Tibial nerve (tissue), 4 donors: ENCODE data around the gene EGFLAM. TPM values are rescaled to one million over a fixed set of nuclear protein-coding genes. Genes with fewer than 3 reads are reported as not detected.
A peak's percentile ranks its signal among the peaks of the same experiment; 100 is the strongest.

ENCODE experiments used
- DNase-seq, 2 donors: peaks; one replicate each; pipeline ENCODE4 v3.0.0-alpha.2; 2019; ENCODE audit warnings: low spot score in 2 of 2
- H3K27ac ChIP-seq, 4 donors: fragments of 200-600 bp; sonication (generic) in 3 of 4; one replicate each; pipeline ENCODE4 v1.5.1; 2017 to 2019; ENCODE audit warnings: mild to moderate bottlenecking in 1 of 4
- H3K27me3 ChIP-seq, 2 donors: fragments of 200-600 bp; sonication (generic) in 1 of 2; one replicate each; pipeline versions ENCODE4 v1.5.1 to v1.6.0; 2017 to 2019
- H3K36me3 ChIP-seq, 3 donors: fragments of 200-600 bp; sonication (generic); one replicate each; pipeline ENCODE4 v1.5.1; 2018 to 2019
- H3K4me1 ChIP-seq, 4 donors: fragments of 200-600 bp; sonication (generic) in 3 of 4; one replicate each; pipeline ENCODE4 v1.5.1; 2017 to 2019
- H3K4me3 ChIP-seq, 4 donors: fragments of 200-600 bp; sonication (generic) in 3 of 4; one replicate each; pipeline ENCODE4 v1.5.1; 2017 to 2019; ENCODE audit warnings: mild to moderate bottlenecking in 1 of 4, moderate library complexity in 1 of 4
- H3K9me3 ChIP-seq, 4 donors: fragments of 200-600 bp; sonication (generic) in 3 of 4; one replicate each; pipeline ENCODE4 v1.5.1; 2017 to 2019
- EP300 ChIP-seq, 2 donors: sonication (generic); formaldehyde crosslinking; IDR thresholded peaks; one replicate each; pipeline ENCODE4 v1.6.1; 2017; ENCODE audit warnings: antibody characterized with exemption in 2 of 2, mild to moderate bottlenecking in 1 of 2
- POLR2A ChIP-seq, 2 donors: fragments of 450-650 bp; IDR thresholded peaks; one replicate each; pipeline ENCODE4 v1.6.1; 2017; ENCODE audit warnings: antibody characterized with exemption in 2 of 2, mild to moderate bottlenecking in 2 of 2, moderate library complexity in 2 of 2
- WGBS, 2 donors: methylation state at CpG; one replicate each; pipeline ENCODE4 v1.1.5; 2018; 5-methylcytosine and 5-hydroxymethylcytosine counted together
- total RNA-seq, 4 donors: library from RNA; depleted of rRNA; stranded (reverse); fragments of >200 nt; gene quantifications; one replicate each; pipeline ENCODE4 v1.1.0, GENCODE V29; 2016
- TF ChIP-seq, protein P1 (sequence below), 5 experiments: fragments of 200-600 bp in 3 of 5; fragments of 450-650 bp in 2 of 5; sonication (generic) in 3 of 5; IDR thresholded peaks; one replicate each; pipeline ENCODE4 v1.5.1; 2016 to 2019; ENCODE audit warnings: antibody characterized with exemption in 5 of 5, mild to moderate bottlenecking in 3 of 5, moderate library complexity in 2 of 5

Gene EGFLAM
- total RNA-seq, 4 donors from 2014 or later, result 18.4 to 64.5 (median 51.1) TPM

- 94 to 97% methylated on average over 1 of the region's 1 CpG for WGBS, 2 donors
- H3K27me3 ChIP-seq, result peaks cover 0 to 24% of the 10 kb centered on the region in 2 donors
- no peak for TF ChIP-seq POLR2A (IDR thresholded peaks at IDR 0.05)
- TF ChIP-seq EP300 (IDR thresholded peaks at IDR 0.05), result no peak
- TF ChIP-seq, protein P1, sequence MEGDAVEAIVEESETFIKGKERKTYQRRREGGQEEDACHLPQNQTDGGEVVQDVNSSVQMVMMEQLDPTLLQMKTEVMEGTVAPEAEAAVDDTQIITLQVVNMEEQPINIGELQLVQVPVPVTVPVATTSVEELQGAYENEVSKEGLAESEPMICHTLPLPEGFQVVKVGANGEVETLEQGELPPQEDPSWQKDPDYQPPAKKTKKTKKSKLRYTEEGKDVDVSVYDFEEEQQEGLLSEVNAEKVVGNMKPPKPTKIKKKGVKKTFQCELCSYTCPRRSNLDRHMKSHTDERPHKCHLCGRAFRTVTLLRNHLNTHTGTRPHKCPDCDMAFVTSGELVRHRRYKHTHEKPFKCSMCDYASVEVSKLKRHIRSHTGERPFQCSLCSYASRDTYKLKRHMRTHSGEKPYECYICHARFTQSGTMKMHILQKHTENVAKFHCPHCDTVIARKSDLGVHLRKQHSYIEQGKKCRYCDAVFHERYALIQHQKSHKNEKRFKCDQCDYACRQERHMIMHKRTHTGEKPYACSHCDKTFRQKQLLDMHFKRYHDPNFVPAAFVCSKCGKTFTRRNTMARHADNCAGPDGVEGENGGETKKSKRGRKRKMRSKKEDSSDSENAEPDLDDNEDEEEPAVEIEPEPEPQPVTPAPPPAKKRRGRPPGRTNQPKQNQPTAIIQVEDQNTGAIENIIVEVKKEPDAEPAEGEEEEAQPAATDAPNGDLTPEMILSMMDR (IDR thresholded peaks at IDR 0.05), result no peak
- no peak for DNase-seq
- H3K36me3 ChIP-seq, result no peaks in the 10 kb centered on the region
- peaks cover 0 to 3% (median 0%) of the 10 kb centered on the region in 4 donors for H3K9me3 ChIP-seq
- H3K27ac ChIP-seq, result no peak overlapping the region
- H3K4me1 ChIP-seq, result peaks cover 0 to 22% (median 5%) of the 10 kb centered on the region in 4 donors
- no peak overlapping the region for H3K4me3 ChIP-seq
Observed at GRCh38 chr5:38253759-38254158, 4.6 kb upstream of the EGFLAM start.

GRCh38 chr5:38257308-38258041, 884 bp upstream of the EGFLAM start:
- H3K36me3 ChIP-seq, result no peaks in the 10 kb centered on the region
- peaks cover 0 to 24% of the 10 kb centered on the region in 2 donors for H3K27me3 ChIP-seq
- peaks cover 0 to 3% (median 0%) of the 10 kb centered on the region in 4 donors for H3K9me3 ChIP-seq
- H3K27ac ChIP-seq, result peak overlapping the region in 2 of 4 donors; percentile 21 to 80
- TF ChIP-seq, protein P1 (IDR thresholded peaks at IDR 0.05), result no peak
- TF ChIP-seq POLR2A (IDR thresholded peaks at IDR 0.05) (no peak), EP300 (IDR thresholded peaks at IDR 0.05) (no peak)
- 3 to 7% methylated on average over 42 of the region's 42 CpGs for WGBS, 2 donors
- H3K4me1 ChIP-seq, result peaks cover 0 to 26% (median 5%) of the 10 kb centered on the region in 4 donors
- no peak for DNase-seq
- H3K4me3 ChIP-seq, result peak overlapping the region; percentile 29 to 74 (median 55)

DNA sequence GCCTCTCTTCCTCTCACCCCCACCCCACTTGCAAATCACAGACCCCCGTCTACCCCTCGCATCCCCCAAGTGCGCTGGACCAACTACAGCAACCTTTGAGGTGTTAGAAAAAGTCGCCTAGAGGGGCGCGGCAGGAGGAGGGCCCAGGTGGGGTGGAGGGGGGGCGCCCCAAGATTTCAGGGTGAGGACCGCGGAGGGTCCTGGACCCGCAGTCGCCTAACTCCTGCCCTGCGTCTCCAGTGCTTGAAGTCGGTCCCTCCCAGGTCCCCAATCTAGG, 379 bp upstream of the EGFLAM start:
- peak overlapping the region; percentile 29 to 74 (median 55) for H3K4me3 ChIP-seq
- no peaks in the 10 kb centered on the region for H3K36me3 ChIP-seq
- TF ChIP-seq, protein P1 (IDR thresholded peaks at IDR 0.05), result no peak
- TF ChIP-seq POLR2A (IDR thresholded peaks at IDR 0.05) (no peak), EP300 (IDR thresholded peaks at IDR 0.05) (no peak)
- peaks cover 0 to 26% (median 5%) of the 10 kb centered on the region in 4 donors for H3K4me1 ChIP-seq
- peak overlapping the region in 3 of 4 donors; percentile 1 to 80 (median 21) for H3K27ac ChIP-seq
- 1 to 3% methylated on average over 11 to 13 of the region's 13 CpGs for whole genome bisulfite sequencing, 2 donors
- peaks cover 0 to 24% of the 10 kb centered on the region in 2 donors for H3K27me3 ChIP-seq
- DNase-seq, result no peak
- peaks cover 0 to 3% (median 0%) of the 10 kb centered on the region in 4 donors for H3K9me3 ChIP-seq

GRCh38 chr5:38259062-38259808, 876 bp downstream of the EGFLAM start:
- DNase-seq, result no peak
- Histone ChIP-seq H3K4me3 (peak overlapping the region; percentile 29 to 74 (median 55)), H3K4me1 (peaks cover 0 to 26% (median 5%) of the 10 kb centered on the region in 4 donors), H3K27me3 (peaks cover 0 to 19% of the 10 kb centered on the region in 2 donors), H3K36me3 (no peaks in the 10 kb centered on the region), H3K9me3 (no peaks in the 10 kb centered on the region), H3K27ac (peak overlapping the region in 2 of 4 donors; percentile 50 to 80)
- 9 to 17% methylated on average over 13 of the region's 13 CpGs for WGBS, 2 donors
- no peak for TF ChIP-seq EP300 (IDR thresholded peaks at IDR 0.05)
- TF ChIP-seq, protein P1 (IDR thresholded peaks at IDR 0.05), result no peak

DNA sequence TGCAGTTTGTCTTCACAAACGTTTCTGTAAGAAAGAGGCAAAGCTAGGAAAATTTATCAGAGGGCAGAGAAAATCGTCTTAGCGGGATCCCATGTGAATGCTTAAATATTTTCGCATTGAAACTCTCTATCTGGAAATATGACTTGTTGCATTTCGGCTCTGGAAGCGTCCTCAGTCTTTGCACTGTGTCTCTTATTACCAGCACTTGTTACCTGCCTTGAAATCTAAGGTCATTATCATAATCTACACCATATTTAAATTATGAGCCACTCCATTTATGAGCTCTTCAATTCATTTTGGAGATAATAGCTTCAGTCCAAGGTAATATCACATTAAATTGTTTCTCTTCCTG, 1.4 kb downstream of the EGFLAM start:
- Histone ChIP-seq H3K27me3 (peaks cover 0 to 19% of the 10 kb centered on the region in 2 donors), H3K4me1 (peaks cover 0 to 26% (median 5%) of the 10 kb centered on the region in 4 donors), H3K9me3 (no peaks in the 10 kb centered on the region), H3K4me3 (no peak overlapping the region), H3K36me3 (no peaks in the 10 kb centered on the region), H3K27ac (peak overlapping the region in 1 of 4 donors; percentile 80)
- WGBS, 2 donors, result 31 to 38% methylated on average over 6 of the region's 6 CpGs
- TF ChIP-seq, protein P1 (IDR thresholded peaks at IDR 0.05), result no peak
- no peak for DNase-seq
